A673 (cell line): ENCODE data around the gene ZNF441.

ENCODE experiments used
- CTCF ChIP-seq: fragments of 300-800, 200-600 bp; sonication (generic); conservative IDR thresholded peaks from 2 replicates; pipeline ENCODE4 v1.5.1; 2017; ENCODE audit warnings: low read depth, mild to moderate bottlenecking, antibody characterized with exemption, low read length, moderate library complexity, mixed read lengths
- EZH2 ChIP-seq: fragments of 200-600 bp; sonication (generic); IDR thresholded peaks from 2 replicates; pipeline ENCODE4 v1.6.1; 2017; ENCODE audit warnings: borderline replicate concordance, low read depth, mild to moderate bottlenecking, mixed read lengths, antibody characterized with exemption, low read length; ENCODE audit not compliant: poor library complexity, severe bottlenecking

- no peak for TF ChIP-seq CTCF
- TF ChIP-seq EZH2 = no peak
Measured at GRCh38 chr19:11792942-11793341, 26.1 kb downstream of the ZNF441 start.
